Loucy (cell line): ENCODE results near the gene DUSP28.

Experiments
- EZH2phosphoT487 ChIP-seq: fragments of 200-600 bp; IDR thresholded peaks from 2 replicates; pipeline ENCODE4 v1.6.1; 2018; ENCODE audit warnings: antibody characterized with exemption, mild to moderate bottlenecking, moderate library complexity, borderline replicate concordance
- TF ChIP-seq, protein P1 (sequence below): fragments of 200-600 bp; sonication (generic); conservative IDR thresholded peaks from 2 replicates; pipeline ENCODE4 v1.5.1; 2014; ENCODE audit warnings: mild to moderate bottlenecking, antibody characterized with exemption, low read length

DNA sequence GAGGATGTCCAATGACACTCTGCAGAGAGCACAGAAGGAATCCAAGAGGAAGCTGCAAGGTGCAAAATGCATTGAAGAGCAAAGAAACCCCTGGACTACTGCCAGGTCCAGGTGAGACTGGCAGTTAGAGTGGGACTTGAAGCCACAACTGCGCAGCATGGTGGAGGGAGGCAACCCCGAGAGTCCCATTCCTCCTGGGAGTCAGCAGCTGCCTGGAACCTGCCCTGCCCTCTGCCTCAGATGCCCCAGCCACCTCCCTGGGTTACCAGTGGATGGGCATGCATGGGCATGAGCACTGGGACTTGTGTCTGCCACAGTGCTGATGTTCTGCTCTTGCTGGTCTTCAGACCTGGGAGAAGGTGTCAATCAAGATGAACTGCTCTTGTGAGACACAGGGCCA lies 45.5 kb upstream of the DUSP28 start:
- TF ChIP-seq, protein P1, sequence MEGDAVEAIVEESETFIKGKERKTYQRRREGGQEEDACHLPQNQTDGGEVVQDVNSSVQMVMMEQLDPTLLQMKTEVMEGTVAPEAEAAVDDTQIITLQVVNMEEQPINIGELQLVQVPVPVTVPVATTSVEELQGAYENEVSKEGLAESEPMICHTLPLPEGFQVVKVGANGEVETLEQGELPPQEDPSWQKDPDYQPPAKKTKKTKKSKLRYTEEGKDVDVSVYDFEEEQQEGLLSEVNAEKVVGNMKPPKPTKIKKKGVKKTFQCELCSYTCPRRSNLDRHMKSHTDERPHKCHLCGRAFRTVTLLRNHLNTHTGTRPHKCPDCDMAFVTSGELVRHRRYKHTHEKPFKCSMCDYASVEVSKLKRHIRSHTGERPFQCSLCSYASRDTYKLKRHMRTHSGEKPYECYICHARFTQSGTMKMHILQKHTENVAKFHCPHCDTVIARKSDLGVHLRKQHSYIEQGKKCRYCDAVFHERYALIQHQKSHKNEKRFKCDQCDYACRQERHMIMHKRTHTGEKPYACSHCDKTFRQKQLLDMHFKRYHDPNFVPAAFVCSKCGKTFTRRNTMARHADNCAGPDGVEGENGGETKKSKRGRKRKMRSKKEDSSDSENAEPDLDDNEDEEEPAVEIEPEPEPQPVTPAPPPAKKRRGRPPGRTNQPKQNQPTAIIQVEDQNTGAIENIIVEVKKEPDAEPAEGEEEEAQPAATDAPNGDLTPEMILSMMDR, result no peak
- TF ChIP-seq EZH2phosphoT487, result no peak
